ENCODE results near the gene TPPP2. TPM values are rescaled to one million over a fixed set of nuclear protein-coding genes. Genes with fewer than 3 reads are reported as not detected.

Gene TPPP2
- total and polyA plus RNA-seq, 10 of the 15 experiments (the other 5 are each of a cell fraction or from before 2014, with no cell fraction given): not detected

GRCh38 chr14:21040370-21040925 is 10.4 kb downstream of the TPPP2 start:
- DNase-seq (ENCODE audit: low read depth, low spot score): no peak
- Histone ChIP-seq H3K4me1 (ENCODE audit: control insufficient read depth, insufficient read depth, low read length) (peaks cover 5% of the 10 kb centered on the region), H3K9me3 (replicated peaks; ENCODE audit: control insufficient read depth, insufficient read depth, low read length) (no peaks in the 10 kb centered on the region), H4K20me1 (ENCODE audit: control insufficient read depth, insufficient read depth) (no peaks in the 10 kb centered on the region), H2AFZ (ENCODE audit: control insufficient read depth, low read depth, low read length) (no peak overlapping the region), H3K79me2 (ENCODE audit: control insufficient read depth, insufficient read depth, low read length) (no peaks in the 10 kb centered on the region), H3K27me3 (replicated peaks in 1 of 2; ENCODE audit: control insufficient read depth in 2 of 2, insufficient read depth in 2 of 2, low read length in 1 of 2) (peaks cover 0 to 11% of the 10 kb centered on the region in 2 experiments; a peak in 3 of 4 replicates), H3K36me3 (ENCODE audit: control insufficient read depth in 2 of 2, insufficient read depth in 2 of 2, low read length in 1 of 2) (no peaks in the 10 kb centered on the region), H3K9ac (ENCODE audit: control insufficient read depth, insufficient read depth, low read length) (no peak overlapping the region), H3K27ac (ENCODE audit: control insufficient read depth, insufficient read depth) (no peak overlapping the region), H3K4me3 (no peak overlapping the region), H3K4me2 (ENCODE audit: control insufficient read depth, insufficient read depth) (no peak overlapping the region)
- POLR2A ChIA-PET: interaction anchor here (0.6 to 0.8 kb wide), 2 partner anchors 26 to 274 kb away, joined by 3 read pairs; no protein-coding TSS in a partner anchor
- no peak for ATAC-seq
- BruUV-seq (replicated peaks): no TSS peak
- 34% methylated on average over 8 of the region's 8 CpGs for WGBS (ENCODE audit: insufficient coverage, insufficient replicate concordance, low lambda C conversion rate, missing lambda C conversion rate)
- CTCF ChIA-PET: interaction anchor here (0.8 to 4.3 kb wide), 11 partner anchors 9 to 70 kb away, joined by 3 to 57 read pairs (median 4); no protein-coding TSS in a partner anchor
- SMC1A ChIA-PET (ENCODE audit: uncharacterized antibody, unreplicated experiment): interaction anchor here (1.2 to 3.8 kb wide), 4 partner anchors 21 to 69 kb away, joined by 3 to 36 read pairs (median 4); no protein-coding TSS in a partner anchor
- intact Hi-C loops (cut with micrococcal nuclease; ENCODE audit: unreplicated experiment) (loop anchor here (1.0 kb wide), 1 partner anchor 26 kb away; no protein-coding TSS in a partner anchor), in situ Hi-C loops (cut with MboI) (no loop called here)
- RAD21 ChIA-PET (ENCODE audit: unreplicated experiment): interaction anchor here (0.6 to 3.5 kb wide), 6 partner anchors 26 to 64 kb away, joined by 3 to 24 read pairs (median 4); no protein-coding TSS in a partner anchor
- peak; percentile 23 for FAIRE-seq
- TF ChIP-seq SIN3A (IDR thresholded peaks at IDR 0.05; ENCODE audit: low read depth, low read length): no peak
- TF ChIP-seq POLR2AphosphoS5 (IDR thresholded peaks at IDR 0.05; ENCODE audit: low read length): no peak
- no peak for TF ChIP-seq FOS (IDR thresholded peaks at IDR 0.05; ENCODE audit: borderline replicate concordance, extremely low read depth, insufficient read length)
- no peak for TF ChIP-seq ZNF274 (IDR thresholded peaks at IDR 0.05; ENCODE audit: insufficient read depth, insufficient read length)
- TF ChIP-seq PAX8 (IDR thresholded peaks at IDR 0.05): no peak
- TF ChIP-seq PKNOX1 (IDR thresholded peaks at IDR 0.05): no peak
- no peak for TF ChIP-seq MEF2A (IDR thresholded peaks at IDR 0.05; ENCODE audit: insufficient read depth, low read depth, low read length)
- TF ChIP-seq USF1 (IDR thresholded peaks at IDR 0.05; ENCODE audit: borderline replicate concordance, extremely low read length, insufficient read depth, low read depth, low read length): no peak
- no peak for TF ChIP-seq STAT1 (conservative IDR thresholded peaks at IDR 0.05)
- no peak for TF ChIP-seq ATF3 (IDR thresholded peaks at IDR 0.05; ENCODE audit: borderline replicate concordance, extremely low read depth, low read depth, low read length)
- TF ChIP-seq SPI1 (IDR thresholded peaks at IDR 0.05; ENCODE audit: borderline replicate concordance, insufficient read depth, low read depth, low read length): no peak
- TF ChIP-seq CREB1 (IDR thresholded peaks at IDR 0.05; ENCODE audit: low read depth): no peak
- no peak for TF ChIP-seq YBX1 (IDR thresholded peaks at IDR 0.05)
- TF ChIP-seq TCF12 (IDR thresholded peaks at IDR 0.05; ENCODE audit: low read depth, low read length): no peak
- TF ChIP-seq BACH1 (IDR thresholded peaks at IDR 0.05; ENCODE audit: borderline replicate concordance): no peak
- TF ChIP-seq RCOR1 (conservative IDR thresholded peaks at IDR 0.05; ENCODE audit: low read depth, low read length): no peak
- TF ChIP-seq DPF2 (IDR thresholded peaks at IDR 0.05): no peak
- TF ChIP-seq NR2C1 (IDR thresholded peaks at IDR 0.05): no peak
- TF ChIP-seq HDGF (IDR thresholded peaks at IDR 0.05): no peak

All from GM12878 (cell line).